IgD-negative memory B cell (primary cell): ENCODE data around the gene UGT1A7. TPM values are rescaled to one million over a fixed set of nuclear protein-coding genes. Genes with fewer than 3 reads are reported as not detected.
"Not testable (repeated sequence)": the region's sequence is repeated elsewhere in the genome, so short reads cannot be mapped to it uniquely, and the experiment has no call there.

ENCODE experiments used
- H3K27ac Mint-ChIP-seq, 3 donors: one replicate each; pipeline ENCODE4 v1.8.0; 2020 to 2022; ENCODE audit warnings: mild to moderate bottlenecking in 3 of 3, mixed read lengths in 3 of 3, moderate library complexity in 1 of 3
- H3K27me3 Mint-ChIP-seq: one replicate; pipeline ENCODE4 v1.8.0; 2021; ENCODE audit warnings: mixed read lengths
- H3K36me3 Mint-ChIP-seq: one replicate; pipeline ENCODE4 v1.8.0; 2020; ENCODE audit warnings: mild to moderate bottlenecking, mixed read lengths
- H3K4me1 Mint-ChIP-seq, 3 donors: one replicate each; pipeline ENCODE4 v1.8.0; 2020 to 2022; ENCODE audit warnings: mixed read lengths in 3 of 3, mild to moderate bottlenecking in 1 of 3
- H3K4me3 Mint-ChIP-seq, 4 donors: one replicate each; pipeline ENCODE4 v1.8.0; 2020 to 2022; ENCODE audit warnings: mild to moderate bottlenecking in 4 of 4, mixed read lengths in 4 of 4, moderate library complexity in 3 of 4
- H3K9me3 Mint-ChIP-seq, 3 donors: one replicate each; pipeline ENCODE4 v1.8.0; 2020 to 2021; ENCODE audit warnings: mixed read lengths in 3 of 3, mild to moderate bottlenecking in 1 of 3
- polyA plus RNA-seq: library from polyadenylated mRNA; unstranded; fragments of 300-500 nt; fragmentation: Illumina TruSeq; gene quantifications from one replicate; pipeline ENCODE4 v1.2.3, GENCODE V29; 2021

The UGT1A7 gene
- polyA plus RNA-seq, 1 donor from 2014 or later = not detected

DNA sequence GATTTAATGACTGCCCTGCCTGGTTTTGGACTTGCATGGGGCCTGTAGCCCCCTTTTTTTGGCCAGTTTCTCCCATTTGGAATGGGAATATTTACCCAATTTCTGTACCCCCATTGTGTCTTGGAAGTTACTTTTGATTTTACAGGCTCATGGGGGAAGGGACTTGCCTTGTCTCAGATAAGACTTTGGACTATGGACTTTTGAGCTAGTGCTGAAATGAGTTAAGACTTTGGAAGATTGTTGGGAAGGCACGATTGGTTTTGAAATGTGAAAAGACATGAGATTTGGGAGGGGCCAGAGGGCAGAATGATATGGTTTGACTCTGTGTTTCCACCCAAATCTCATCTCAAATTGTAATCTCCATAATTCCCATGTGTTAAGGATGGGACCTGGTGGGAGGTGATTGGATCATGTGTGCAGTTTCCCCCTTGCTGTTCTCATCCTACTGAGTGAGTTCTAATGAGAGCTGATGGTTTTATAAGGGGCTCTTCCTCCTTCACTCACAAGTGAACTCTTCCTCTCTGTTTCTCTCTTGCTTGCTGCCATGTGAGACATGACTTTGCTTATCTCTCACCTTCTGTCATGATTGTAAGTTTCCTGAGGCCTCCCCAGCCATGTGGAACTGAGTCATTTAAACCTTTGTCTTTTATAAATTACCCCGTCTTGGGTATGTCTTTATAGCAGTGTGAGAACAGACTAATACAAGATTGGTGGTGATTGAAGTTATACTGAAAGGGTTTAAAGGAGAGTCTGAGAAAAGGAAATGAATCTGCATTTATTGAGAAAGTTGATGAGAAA, 69.7 kb downstream of the UGT1A7 start:
- Mint-ChIP-seq H3K27ac (peak overlapping the region in 1 of 3 donors; percentile 60), H3K27me3 (peaks cover 16% of the 10 kb centered on the region), H3K4me3 (peak overlapping the region in 1 of 4 donors; percentile 40), H3K9me3 (peaks cover 9 to 22% (median 16%) of the 10 kb centered on the region in 3 donors)
- not testable (repeated sequence) for H3K36me3 Mint-ChIP-seq, H3K4me1 Mint-ChIP-seq

DNA sequence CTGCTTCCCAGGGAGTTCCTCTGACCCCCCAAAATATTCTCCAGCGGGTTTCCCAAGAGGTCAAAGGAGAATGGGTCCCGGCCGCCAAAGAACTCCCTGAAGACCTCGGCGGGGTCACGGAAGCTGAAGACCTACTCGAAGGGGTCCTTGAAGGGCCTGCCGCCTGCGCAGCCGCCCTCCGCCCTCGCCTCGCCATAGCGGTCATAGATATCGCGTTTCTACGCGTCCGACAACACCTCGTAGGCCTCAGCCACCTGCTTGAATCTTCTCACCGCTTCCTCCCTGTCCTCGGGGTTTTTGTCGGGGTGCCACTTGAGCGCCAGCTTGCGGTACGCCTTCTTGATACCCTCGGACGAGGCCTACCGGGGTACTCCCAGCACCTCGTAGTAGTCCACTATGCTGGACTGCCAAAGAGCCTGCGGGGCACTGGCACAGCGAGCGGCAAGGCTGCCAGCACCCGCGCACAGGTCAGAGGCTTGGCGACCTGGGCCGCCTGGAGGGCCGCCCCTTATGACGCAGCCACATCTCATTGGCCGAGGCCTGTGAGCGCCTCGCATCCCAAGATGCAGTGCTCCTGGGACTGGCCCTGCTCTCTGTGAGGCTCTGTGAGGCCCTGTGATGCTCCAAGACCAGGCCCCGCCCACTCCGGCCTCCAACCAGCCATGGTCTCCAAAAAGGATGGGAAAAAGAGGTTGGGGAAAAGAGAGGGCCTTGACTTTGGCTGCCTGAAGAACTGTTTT, 73.3 kb downstream of the UGT1A7 start:
- Mint-ChIP-seq H3K27ac (no peak overlapping the region), H3K4me1 (no peaks in the 10 kb centered on the region), H3K4me3 (no peak overlapping the region), H3K36me3 (peaks cover 2% of the 10 kb centered on the region), H3K9me3 (peaks cover 6 to 14% (median 12%) of the 10 kb centered on the region in 3 donors), H3K27me3 (peaks cover 1% of the 10 kb centered on the region)

DNA sequence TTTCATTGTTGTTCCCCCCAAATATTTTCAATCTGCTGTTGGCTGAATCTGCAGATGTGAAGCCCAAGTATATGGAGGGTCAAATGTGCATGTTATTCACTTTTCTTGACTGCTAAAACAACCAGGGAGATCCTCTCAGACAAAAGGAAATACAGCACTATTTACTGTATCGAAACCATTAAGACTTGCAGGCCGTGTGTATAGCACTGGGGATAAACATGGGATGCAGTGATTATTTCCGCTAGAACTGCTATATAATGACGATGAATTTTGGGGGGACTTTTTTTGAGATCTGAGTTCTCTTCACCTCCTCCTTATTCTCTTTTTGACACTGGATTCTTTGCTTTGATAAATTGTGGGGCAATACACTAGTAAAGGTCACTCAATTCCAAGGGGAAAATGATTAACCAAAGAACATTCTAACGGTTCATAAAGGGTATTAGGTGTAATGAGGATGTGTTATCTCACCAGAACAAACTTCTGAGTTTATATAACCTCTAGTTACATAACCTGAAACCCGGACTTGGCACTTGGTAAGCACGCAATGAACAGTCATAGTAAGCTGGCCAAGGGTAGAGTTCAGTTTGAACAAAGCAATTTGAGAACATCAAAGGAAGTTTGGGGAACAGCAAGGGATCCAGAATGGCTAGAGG, 74.9 kb downstream of the UGT1A7 start:
- Mint-ChIP-seq H3K4me1 (no peaks in the 10 kb centered on the region), H3K27ac (no peak overlapping the region), H3K4me3 (no peak overlapping the region), H3K9me3 (peaks cover 2 to 5% (median 2%) of the 10 kb centered on the region in 3 donors), H3K27me3 (peaks cover 1% of the 10 kb centered on the region), H3K36me3 (peaks cover 2% of the 10 kb centered on the region)

DNA sequence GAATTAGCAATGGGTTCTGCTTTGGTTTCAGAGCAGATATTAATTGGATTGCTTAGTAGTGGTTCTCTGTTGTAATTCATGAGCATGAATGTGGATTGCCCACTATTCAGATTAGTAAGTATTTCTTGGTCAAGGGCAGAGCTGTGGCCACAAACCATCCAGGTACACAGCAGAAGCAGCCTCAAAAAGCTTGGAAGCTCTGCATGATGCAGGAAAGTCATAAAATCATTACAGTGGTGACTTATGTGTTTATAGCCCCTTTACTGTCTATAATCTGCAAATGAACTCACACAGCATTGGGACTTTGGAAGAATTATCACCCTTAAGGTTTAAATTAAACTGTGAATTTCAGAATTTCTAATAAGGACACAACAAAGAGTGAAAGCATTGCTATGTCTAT, 76.4 kb downstream of the UGT1A7 start:
- Mint-ChIP-seq H3K9me3 (peaks cover 0 to 2% (median 0%) of the 10 kb centered on the region in 3 donors), H3K27me3 (no peaks in the 10 kb centered on the region), H3K36me3 (peaks cover 2% of the 10 kb centered on the region), H3K4me1 (no peaks in the 10 kb centered on the region), H3K27ac (no peak overlapping the region), H3K4me3 (no peak overlapping the region)

DNA sequence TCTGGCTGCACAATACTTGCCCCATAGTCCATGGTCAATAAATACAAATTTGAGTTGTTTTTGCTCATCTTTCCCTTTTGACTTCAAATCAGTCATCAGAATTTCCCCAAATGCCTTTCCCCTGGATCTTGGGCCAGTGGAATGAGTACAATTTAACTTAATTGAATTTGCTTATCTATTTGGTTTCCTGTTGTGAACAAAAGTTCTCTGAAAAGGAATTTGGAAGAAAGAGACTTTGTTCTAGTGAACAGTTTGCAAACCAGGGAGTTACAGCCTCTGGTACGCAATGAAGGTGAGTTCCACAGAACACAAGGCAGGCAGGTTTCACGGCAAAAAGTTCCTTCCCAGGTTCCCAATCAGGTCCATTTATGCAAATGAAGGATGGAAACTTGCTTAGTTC, 77.1 kb downstream of the UGT1A7 start:
- Mint-ChIP-seq H3K27ac (no peak overlapping the region), H3K4me3 (no peak overlapping the region), H3K36me3 (peaks cover 2% of the 10 kb centered on the region)

DNA sequence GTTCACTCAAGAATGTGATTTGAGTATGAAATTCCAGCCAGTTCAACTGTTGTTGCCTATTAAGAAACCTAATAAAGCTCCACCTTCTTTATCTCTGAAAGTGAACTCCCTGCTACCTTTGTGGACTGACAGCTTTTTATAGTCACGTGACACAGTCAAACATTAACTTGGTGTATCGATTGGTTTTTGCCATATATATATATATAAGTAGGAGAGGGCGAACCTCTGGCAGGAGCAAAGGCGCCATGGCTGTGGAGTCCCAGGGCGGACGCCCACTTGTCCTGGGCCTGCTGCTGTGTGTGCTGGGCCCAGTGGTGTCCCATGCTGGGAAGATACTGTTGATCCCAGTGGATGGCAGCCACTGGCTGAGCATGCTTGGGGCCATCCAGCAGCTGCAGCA, 78.3 kb downstream of the UGT1A7 start, which contains the start of gene UGT1A1:
Gene UGT1A1, plus strand, starts transcription at position 228 of the 400 bp plus-strand sequence. Its CDS starts 18 bp downstream, at position 246.
- Mint-ChIP-seq H3K27me3 (peaks cover 8% of the 10 kb centered on the region), H3K9me3 (peaks cover 0 to under 1% (median 0%) of the 10 kb centered on the region in 3 donors), H3K4me1 (no peaks in the 10 kb centered on the region), H3K4me3 (no peak within 1 kb of the TSS), H3K36me3 (peaks cover 2% of the 10 kb centered on the region), H3K27ac (no peak within 1 kb of the TSS)

More for the DNA sequence above, 77.1 kb downstream of the UGT1A7 start:
- H3K4me1 Mint-ChIP-seq = no peaks in the 10 kb centered on the region
- peaks cover 2% of the 10 kb centered on the region for H3K27me3 Mint-ChIP-seq
- peaks cover 0 to 2% (median 0%) of the 10 kb centered on the region in 3 donors for H3K9me3 Mint-ChIP-seq

DNA sequence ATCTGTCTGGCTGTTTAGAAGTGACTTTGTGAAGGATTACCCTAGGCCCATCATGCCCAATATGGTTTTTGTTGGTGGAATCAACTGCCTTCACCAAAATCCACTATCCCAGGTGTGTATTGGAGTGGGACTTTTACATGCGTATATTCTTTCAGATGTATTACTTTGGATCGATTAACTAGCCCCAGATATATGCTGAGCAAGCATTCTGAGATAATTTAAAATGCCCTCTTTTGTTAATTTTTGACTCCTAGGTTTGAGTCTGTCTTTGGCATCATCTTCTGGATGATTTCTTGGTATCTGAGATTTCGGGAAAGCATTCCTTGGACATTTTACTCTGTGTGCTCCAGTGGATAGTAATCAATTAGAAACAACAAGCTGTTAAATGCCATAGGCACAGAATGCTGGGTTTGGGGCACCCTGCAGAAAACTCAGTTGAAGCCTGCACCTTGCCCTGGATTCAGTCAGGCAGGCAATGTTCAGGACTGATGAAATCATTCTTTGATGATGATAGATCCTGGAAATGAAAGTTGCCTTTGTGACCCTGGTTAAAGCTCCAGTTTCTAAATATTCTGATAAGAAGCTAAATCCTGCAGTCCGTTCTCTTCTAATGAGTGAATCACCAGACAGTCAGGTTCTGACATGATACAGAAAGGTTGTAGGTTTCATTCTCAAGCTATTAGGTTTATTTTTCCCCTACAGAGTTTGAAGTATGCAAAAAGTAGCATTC, 79.5 kb downstream of the UGT1A7 start:
- Mint-ChIP-seq H3K4me3 (no peak overlapping the region), H3K27ac (no peak overlapping the region), H3K27me3 (peaks cover 8% of the 10 kb centered on the region), H3K36me3 (peaks cover 2% of the 10 kb centered on the region), H3K4me1 (no peaks in the 10 kb centered on the region), H3K9me3 (no peaks in the 10 kb centered on the region)

DNA sequence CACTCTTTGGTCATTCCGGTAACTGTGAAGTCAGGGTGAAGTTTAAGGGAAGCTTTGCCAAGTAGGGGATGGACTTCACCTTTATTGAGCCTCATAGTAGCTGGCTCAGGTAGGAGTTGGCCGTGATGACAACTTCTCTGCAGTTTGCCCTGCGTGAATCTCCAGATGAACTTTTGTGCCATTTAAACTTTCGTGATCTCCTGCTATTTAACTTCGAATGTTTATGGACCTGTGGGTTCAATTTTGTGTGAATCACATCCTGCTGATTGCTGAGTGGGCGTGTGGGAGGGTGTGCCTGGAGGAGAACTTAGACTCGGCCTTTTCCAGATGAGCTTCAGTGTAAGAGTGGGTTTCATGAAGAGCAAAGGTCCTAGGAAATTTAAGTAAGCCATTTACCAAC, 82.6 kb downstream of the UGT1A7 start:
- H3K27ac Mint-ChIP-seq = no peak overlapping the region
- peaks cover 0 to 2% (median 0%) of the 10 kb centered on the region in 3 donors for H3K9me3 Mint-ChIP-seq
- no peak overlapping the region for H3K4me3 Mint-ChIP-seq
- no peaks in the 10 kb centered on the region for H3K4me1 Mint-ChIP-seq
- H3K27me3 Mint-ChIP-seq = peaks cover 13% of the 10 kb centered on the region
- H3K36me3 Mint-ChIP-seq = no peaks in the 10 kb centered on the region

DNA sequence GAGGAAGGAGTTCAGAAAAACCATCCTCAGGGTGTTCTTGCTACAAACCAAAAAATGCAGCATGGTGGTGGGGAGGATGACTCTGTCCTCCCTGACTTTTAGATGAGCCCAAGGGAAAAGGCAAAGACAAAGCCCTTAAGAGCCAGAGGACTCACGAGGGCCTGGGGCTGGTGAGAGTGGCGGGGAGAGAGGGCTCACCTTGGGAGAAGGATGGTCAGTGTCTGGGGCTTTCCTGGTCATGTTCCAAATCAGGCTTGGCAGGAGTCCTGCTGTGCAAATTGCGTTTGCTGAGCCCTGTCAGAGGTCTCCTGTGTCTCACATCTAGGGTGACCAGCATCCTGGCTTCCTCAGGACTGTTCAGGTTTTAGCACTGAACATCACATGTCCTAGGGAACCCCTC, 83.1 kb downstream of the UGT1A7 start:
- Mint-ChIP-seq H3K36me3 (no peaks in the 10 kb centered on the region), H3K9me3 (peaks cover 0 to 2% (median 0%) of the 10 kb centered on the region in 3 donors), H3K4me1 (no peaks in the 10 kb centered on the region), H3K4me3 (no peak overlapping the region), H3K27me3 (peaks cover 13% of the 10 kb centered on the region), H3K27ac (no peak overlapping the region)

DNA sequence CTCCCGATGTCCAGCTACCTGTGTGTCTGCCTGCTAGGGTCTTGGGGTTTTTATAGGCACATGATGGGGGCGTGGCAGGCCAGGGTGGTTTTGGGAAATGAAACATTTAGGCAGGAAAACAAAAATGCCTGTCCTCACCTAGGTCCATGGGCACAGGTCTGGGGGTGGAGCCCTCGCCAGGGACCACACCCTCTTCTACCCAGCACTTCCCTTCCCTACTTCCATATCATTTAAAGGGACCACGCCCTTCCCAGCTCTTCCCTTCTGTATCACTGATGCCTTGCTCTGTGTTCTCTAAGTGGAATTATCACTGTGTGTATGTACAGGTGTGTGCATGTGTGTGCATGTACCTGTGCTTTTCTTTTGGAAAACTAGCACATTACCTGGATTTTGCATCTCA, 84.7 kb downstream of the UGT1A7 start:
- Mint-ChIP-seq H3K9me3 (peaks cover 0 to 2% (median 0%) of the 10 kb centered on the region in 3 donors), H3K4me3 (no peak overlapping the region), H3K27ac (no peak overlapping the region), H3K4me1 (no peaks in the 10 kb centered on the region), H3K27me3 (peaks cover 13% of the 10 kb centered on the region), H3K36me3 (no peaks in the 10 kb centered on the region)

DNA sequence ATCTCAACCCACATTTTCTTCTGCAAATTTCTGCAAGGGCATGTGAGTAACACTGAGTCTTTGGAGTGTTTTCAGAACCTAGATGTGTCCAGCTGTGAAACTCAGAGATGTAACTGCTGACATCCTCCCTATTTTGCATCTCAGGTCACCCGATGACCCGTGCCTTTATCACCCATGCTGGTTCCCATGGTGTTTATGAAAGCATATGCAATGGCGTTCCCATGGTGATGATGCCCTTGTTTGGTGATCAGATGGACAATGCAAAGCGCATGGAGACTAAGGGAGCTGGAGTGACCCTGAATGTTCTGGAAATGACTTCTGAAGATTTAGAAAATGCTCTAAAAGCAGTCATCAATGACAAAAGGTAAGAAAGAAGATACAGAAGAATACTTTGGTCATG, 86.4 kb downstream of the UGT1A7 start:
- Mint-ChIP-seq H3K9me3 (peaks cover 0 to 2% (median 2%) of the 10 kb centered on the region in 3 donors), H3K4me1 (no peaks in the 10 kb centered on the region), H3K36me3 (no peaks in the 10 kb centered on the region), H3K27ac (no peak overlapping the region), H3K4me3 (no peak overlapping the region), H3K27me3 (peaks cover 13% of the 10 kb centered on the region)

DNA sequence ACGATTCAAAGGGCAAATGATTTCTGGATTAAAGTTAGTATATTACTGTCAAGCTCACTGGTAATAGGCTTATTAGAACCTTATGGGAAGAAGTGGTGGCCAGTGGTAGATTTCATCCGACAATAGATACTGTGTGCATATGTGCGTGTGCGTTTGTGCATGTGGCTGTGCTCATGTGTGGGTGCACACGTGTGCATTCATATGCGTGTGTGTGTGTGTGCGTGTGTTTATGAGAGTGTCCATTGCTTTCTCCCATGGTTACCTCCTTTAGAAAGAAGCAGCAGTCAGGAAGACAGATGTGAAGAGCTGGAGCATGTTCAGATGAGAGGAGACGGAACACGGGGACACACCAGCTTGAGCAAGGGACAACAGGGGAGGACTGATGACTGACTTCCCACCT, 87.6 kb downstream of the UGT1A7 start:
- H3K4me3 Mint-ChIP-seq = no peak overlapping the region
- H3K4me1 Mint-ChIP-seq = no peaks in the 10 kb centered on the region
- H3K36me3 Mint-ChIP-seq = no peaks in the 10 kb centered on the region
- H3K27ac Mint-ChIP-seq = peak overlapping the region in 1 of 3 donors; percentile 72
- peaks cover 0 to 2% (median 2%) of the 10 kb centered on the region in 3 donors for H3K9me3 Mint-ChIP-seq
- H3K27me3 Mint-ChIP-seq = peaks cover 8% of the 10 kb centered on the region

DNA sequence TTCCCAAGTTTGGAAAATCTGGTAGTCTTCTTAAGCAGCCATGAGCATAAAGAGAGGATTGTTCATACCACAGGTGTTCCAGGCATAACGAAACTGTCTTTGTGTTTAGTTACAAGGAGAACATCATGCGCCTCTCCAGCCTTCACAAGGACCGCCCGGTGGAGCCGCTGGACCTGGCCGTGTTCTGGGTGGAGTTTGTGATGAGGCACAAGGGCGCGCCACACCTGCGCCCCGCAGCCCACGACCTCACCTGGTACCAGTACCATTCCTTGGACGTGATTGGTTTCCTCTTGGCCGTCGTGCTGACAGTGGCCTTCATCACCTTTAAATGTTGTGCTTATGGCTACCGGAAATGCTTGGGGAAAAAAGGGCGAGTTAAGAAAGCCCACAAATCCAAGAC, 90.5 kb downstream of the UGT1A7 start:
- H3K27me3 Mint-ChIP-seq = peaks cover 4% of the 10 kb centered on the region
- peaks cover 2 to 9% (median 8%) of the 10 kb centered on the region in 3 donors for H3K9me3 Mint-ChIP-seq
- H3K4me1 Mint-ChIP-seq = no peaks in the 10 kb centered on the region
- H3K36me3 Mint-ChIP-seq = peaks cover 2% of the 10 kb centered on the region
- H3K4me3 Mint-ChIP-seq = no peak overlapping the region
- H3K27ac Mint-ChIP-seq = no peak overlapping the region

DNA sequence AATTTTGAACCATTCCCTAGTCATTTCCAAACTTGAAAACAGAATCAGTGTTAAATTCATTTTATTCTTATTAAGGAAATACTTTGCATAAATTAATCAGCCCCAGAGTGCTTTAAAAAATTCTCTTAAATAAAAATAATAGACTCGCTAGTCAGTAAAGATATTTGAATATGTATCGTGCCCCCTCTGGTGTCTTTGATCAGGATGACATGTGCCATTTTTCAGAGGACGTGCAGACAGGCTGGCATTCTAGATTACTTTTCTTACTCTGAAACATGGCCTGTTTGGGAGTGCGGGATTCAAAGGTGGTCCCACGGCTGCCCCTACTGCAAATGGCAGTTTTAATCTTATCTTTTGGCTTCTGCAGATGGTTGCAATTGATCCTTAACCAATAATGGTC, 90.9 kb downstream of the UGT1A7 start:
- Mint-ChIP-seq H3K27me3 (peaks cover 7% of the 10 kb centered on the region), H3K9me3 (peaks cover 2 to 12% (median 8%) of the 10 kb centered on the region in 3 donors), H3K36me3 (peaks cover 2% of the 10 kb centered on the region), H3K4me3 (no peak overlapping the region), H3K27ac (no peak overlapping the region), H3K4me1 (no peaks in the 10 kb centered on the region)
